Erythroblast (primary cell): Measurements from ENCODE around the gene SNCA.

Experiments
- DNase-seq, 2 experiments: peaks; one replicate each; lab custom pipeline; 2025; lab: John Stamatoyannopoulos, UW
- GATA1 ChIP-seq: IDR thresholded peaks from 2 replicates; pipeline ENCODE4 v1.6.1; 2011; ENCODE audit warnings: low read depth, mild to moderate bottlenecking, control low read depth, low read length, moderate library complexity
- POLR2A ChIP-seq: IDR thresholded peaks from 2 replicates; pipeline ENCODE4 v1.6.1; 2011; ENCODE audit warnings: mild to moderate bottlenecking, low read length

SNCA gene

GRCh38 chr4:89836031-89836745 is 773 bp downstream of the SNCA start:
- TF ChIP-seq POLR2A (peak; percentile 34), GATA1 (no peak)
- DNase-seq = peak; percentile 93 to 94

GRCh38 chr4:89835413-89835812 is 1.5 kb downstream of the SNCA start:
- TF ChIP-seq POLR2A (no peak), GATA1 (no peak)
- peak in 1 of 2 experiments; percentile 36 for DNase-seq

GRCh38 chr4:89834486-89835209 is 2.3 kb downstream of the SNCA start:
- TF ChIP-seq POLR2A = no peak

GRCh38 chr4:89829470-89830138 is 7.4 kb downstream of the SNCA start:
- DNase-seq = peak in 1 of 2 experiments; percentile 4
- TF ChIP-seq POLR2A (no peak), GATA1 (no peak)

More at GRCh38 chr4:89834486-89835209, 2.3 kb downstream of the SNCA start:
- no peak for DNase-seq

GRCh38 chr4:89823416-89823815 is 13.5 kb downstream of the SNCA start:
- peak; percentile 42 to 65 for DNase-seq
- TF ChIP-seq POLR2A = no peak
- TF ChIP-seq GATA1 = no peak

GRCh38 chr4:89821612-89822011 is 15.3 kb downstream of the SNCA start:
- TF ChIP-seq GATA1 (no peak), POLR2A (no peak)
- no peak for DNase-seq

- DNase-seq = no peak
- TF ChIP-seq POLR2A (no peak), GATA1 (no peak)
Measured at GRCh38 chr4:89820010-89820409, 17.0 kb downstream of the SNCA start.

GRCh38 chr4:89814362-89814761 is 22.6 kb downstream of the SNCA start:
- no peak for TF ChIP-seq POLR2A
- TF ChIP-seq GATA1 = no peak
- DNase-seq = no peak

GRCh38 chr4:89813197-89813596 is 23.8 kb downstream of the SNCA start:
- no peak for DNase-seq
- no peak for TF ChIP-seq GATA1
- no peak for TF ChIP-seq POLR2A

- no peak for DNase-seq
- no peak for TF ChIP-seq POLR2A
- no peak for TF ChIP-seq GATA1
Measured at GRCh38 chr4:89807441-89808140, 29.4 kb downstream of the SNCA start.

- peak in 1 of 2 experiments; percentile 17 for DNase-seq
- no peak for TF ChIP-seq GATA1
Measured at GRCh38 chr4:89805297-89805696, 31.7 kb downstream of the SNCA start.

GRCh38 chr4:89803915-89804314 is 33.0 kb downstream of the SNCA start:
- DNase-seq = no peak
- TF ChIP-seq POLR2A (no peak), GATA1 (no peak)

GRCh38 chr4:89803036-89803435 is 33.9 kb downstream of the SNCA start:
- no peak for DNase-seq
- TF ChIP-seq POLR2A (no peak), GATA1 (no peak)
